Left lung (tissue), 10 donors: ENCODE measurements around the gene SNRK. TPM values are rescaled to one million over a fixed set of nuclear protein-coding genes. Genes with fewer than 3 reads are reported as not detected.
"Not testable (repeated sequence)": the region's sequence is repeated elsewhere in the genome, so short reads cannot be mapped to it uniquely, and the experiment has no call there.

Experiments used
- ATAC-seq: fragments of 200-7000 bp; cut with Tn5 transposase; one replicate; pipeline ENCODE4 v1.9.1; 2020; ENCODE audit warnings: moderate library complexity
- DNase-seq, 4 donors: peaks; one replicate each; pipeline ENCODE4 v3.0.0-alpha.2; 2013 to 2020
- H3K27ac ChIP-seq, 2 donors: fragments of 200-600 bp; sonication (generic) in 1 of 2; one replicate each; pipeline versions ENCODE4 v1.5.0 to v1.8.0; 2020 to 2021
- H3K27me3 ChIP-seq, 2 donors: fragments of 200-600 bp; sonication (generic) in 1 of 2; one replicate each; pipeline versions ENCODE4 v1.5.0 to v1.8.0; 2020 to 2021
- H3K36me3 ChIP-seq, 2 donors: fragments of 200-600 bp; sonication (generic) in 1 of 2; one replicate each; pipeline versions ENCODE4 v1.5.0 to v1.8.0; 2020 to 2021
- H3K4me1 ChIP-seq, 2 donors: fragments of 200-600 bp; one replicate each; pipeline ENCODE4 v1.8.0; 2021
- H3K4me3 ChIP-seq, 2 donors: fragments of 200-600 bp; sonication (generic) in 1 of 2; one replicate each; pipeline versions ENCODE4 v1.5.0 to v1.8.0; 2020 to 2021; ENCODE audit warnings: mild to moderate bottlenecking in 1 of 2
- H3K9me3 ChIP-seq, 2 donors: fragments of 200-600 bp; sonication (generic) in 1 of 2; one replicate each; pipeline versions ENCODE4 v1.5.0 to v1.8.0; 2020 to 2021
- CTCF ChIP-seq, 2 donors: fragments of 200-600 bp; sonication (generic) in 1 of 2; IDR thresholded peaks; one replicate each; pipeline versions ENCODE4 v1.5.0 to v1.8.0; 2021; ENCODE audit warnings: antibody characterized with exemption in 2 of 2
- intact Hi-C, 2 donors: fragments of 100-400 bp; cut with DNase I; formaldehyde crosslinking; loops; one replicate each; pipeline versions ENCODE4 v1.11.2 to v1.14.2; 2022
- polyA plus RNA-seq, 6 donors: library from polyadenylated mRNA; unstranded; fragments of 120-200 nt; gene quantifications; one replicate each; pipeline ENCODE4 v1.2.1, GENCODE V29; 2013; ENCODE audit not compliant: insufficient read length in 6 of 6
- total RNA-seq, 2 donors: library from RNA; stranded (reverse); fragmentation: NEBNext Ultra II Directional; extraction: Animal tissue kit (Norgen Biotek cat#: 25700); gene quantifications; one replicate each; pipeline ENCODE4 v1.2.1, GENCODE V29; 2021
- donor health status: DM: no; HTN: yes; CAD: no.
- donor health status: DM: no; HTN: no; CAD: no.

The SNRK gene
- total and polyA plus RNA-seq, 8 donors: 29.5 to 72.3 (median 64.7) TPM

- no peak for TF ChIP-seq CTCF (IDR thresholded peaks at IDR 0.05)
- H3K9me3 ChIP-seq: peaks cover 0 to 44% of the 10 kb centered on the region in 2 donors
- H3K36me3 ChIP-seq: peaks cover 0 to 28% of the 10 kb centered on the region in 2 donors
- DNase-seq: no peak
- no peaks in the 10 kb centered on the region for H3K27me3 ChIP-seq
- no peak overlapping the region for H3K4me3 ChIP-seq
- no peak overlapping the region for H3K27ac ChIP-seq
- intact Hi-C loops: no loop called here
- ATAC-seq: no peak
- no peaks in the 10 kb centered on the region for H3K4me1 ChIP-seq
These were observed 67.8 kb downstream of the SNRK start for GRCh38 chr3:43353923-43354670.

GRCh38 chr3:43356033-43356432, 69.7 kb downstream of the SNRK start:
- DNase-seq, H3K36me3 ChIP-seq, H3K4me3 ChIP-seq, H3K4me1 ChIP-seq, ATAC-seq, H3K27me3 ChIP-seq, intact Hi-C loops, H3K27ac ChIP-seq: not testable (repeated sequence)
- peaks cover 0 to 44% of the 10 kb centered on the region in 2 donors for H3K9me3 ChIP-seq

DNA sequence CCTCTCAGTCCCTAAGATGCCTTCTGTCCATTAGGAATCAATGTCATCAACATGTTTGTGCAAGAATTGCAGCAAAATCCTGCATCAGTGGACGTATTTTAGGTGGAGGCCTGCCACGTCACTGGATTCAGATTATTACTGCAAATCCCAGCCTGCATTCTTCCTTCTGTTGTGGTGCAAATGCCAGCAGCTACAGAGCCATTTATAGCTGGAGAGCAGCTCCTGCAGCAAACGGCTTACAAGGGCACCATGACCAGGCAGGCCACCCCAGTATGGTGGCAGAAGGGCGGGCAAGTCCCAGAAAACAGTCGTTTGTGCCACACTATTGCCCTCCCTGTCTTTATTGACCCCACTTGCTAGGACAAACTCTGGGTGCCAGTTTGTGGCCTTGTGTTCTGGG, 74.7 kb downstream of the SNRK start:
- no peak for TF ChIP-seq CTCF (IDR thresholded peaks at IDR 0.05)
- Histone ChIP-seq H3K9me3 (peaks cover 0 to 7% of the 10 kb centered on the region in 2 donors), H3K4me1 (no peaks in the 10 kb centered on the region), H3K36me3 (peaks cover 0 to 11% of the 10 kb centered on the region in 2 donors), H3K4me3 (no peak overlapping the region), H3K27me3 (no peaks in the 10 kb centered on the region), H3K27ac (no peak overlapping the region)
- no peak for DNase-seq
- ATAC-seq: no peak
- intact Hi-C loops: no loop called here

GRCh38 chr3:43362183-43362582, 75.8 kb downstream of the SNRK start:
- DNase-seq: no peak
- peaks cover 0 to 22% of the 10 kb centered on the region in 2 donors for H3K36me3 ChIP-seq
- no peak overlapping the region for H3K4me3 ChIP-seq
- intact Hi-C loops: no loop called here
- no peaks in the 10 kb centered on the region for H3K4me1 ChIP-seq
- H3K9me3 ChIP-seq: no peaks in the 10 kb centered on the region
- no peak for ATAC-seq
- no peak for TF ChIP-seq CTCF (IDR thresholded peaks at IDR 0.05)
- no peaks in the 10 kb centered on the region for H3K27me3 ChIP-seq
- H3K27ac ChIP-seq: no peak overlapping the region

DNA sequence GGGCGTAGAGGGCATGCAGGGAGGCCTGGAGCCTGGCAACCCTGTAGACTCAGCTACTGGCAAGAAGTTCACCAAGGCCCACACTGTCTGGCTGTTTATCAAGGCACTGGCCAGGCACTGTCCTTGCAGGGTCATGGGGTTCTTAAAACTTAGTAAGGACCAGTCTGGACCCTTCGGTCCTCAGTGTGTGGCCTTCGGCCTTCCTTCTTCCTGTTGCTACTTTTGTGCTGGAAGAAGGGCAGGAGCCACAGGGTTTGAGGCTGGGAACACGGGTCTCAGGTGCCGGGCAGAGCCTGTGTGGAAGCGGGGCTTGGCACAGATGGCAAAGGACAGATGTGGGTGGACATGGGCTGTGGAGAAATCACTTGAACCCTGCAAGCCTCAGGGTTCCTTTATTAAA, 76.6 kb downstream of the SNRK start:
- Histone ChIP-seq H3K27ac (no peak overlapping the region), H3K4me3 (no peak overlapping the region), H3K4me1 (no peaks in the 10 kb centered on the region), H3K27me3 (no peaks in the 10 kb centered on the region), H3K9me3 (no peaks in the 10 kb centered on the region), H3K36me3 (peaks cover 0 to 22% of the 10 kb centered on the region in 2 donors)
- no peak for DNase-seq
- no peak for TF ChIP-seq CTCF (IDR thresholded peaks at IDR 0.05)
- intact Hi-C loops: no loop called here
- no peak for ATAC-seq
